G401 (cell line): Measurements from ENCODE around the gene TOP3B. TPM values are rescaled to one million over a fixed set of nuclear protein-coding genes. Genes with fewer than 3 reads are reported as not detected.

Experiments
- DNase-seq: peaks from one replicate; pipeline ENCODE4 v3.0.0-alpha.2; 2015; ENCODE audit warnings: low spot score
- in situ Hi-C: cut with HindIII; loops from 2 replicates; pipeline ENCODE4 v1.10.0; 2016; ENCODE audit warnings: low sequenced_read_pairs, mixed read lengths
- total RNA-seq: library from RNA; depleted of rRNA; stranded (reverse); fragments of >200 nt; shearing (Covaris generic); gene quantifications from 2 replicates; pipeline ENCODE4 v1.2.3, GENCODE V29; 2014

TOP3B gene
- total RNA-seq, 1 experiment from 2014 or later, result 24.8 TPM

GRCh38 chr22:21990445-21991303, 8.1 kb upstream of the TOP3B start:
- in situ Hi-C loops, result no loop called here
- no peak for DNase-seq

GRCh38 chr22:21989049-21989448, 6.5 kb upstream of the TOP3B start:
- in situ Hi-C loops, result no loop called here
- no peak for DNase-seq

- DNase-seq, result no peak
- in situ Hi-C loops, result no loop called here
These were observed 2.6 kb upstream of the TOP3B start for GRCh38 chr22:21985214-21985613.

GRCh38 chr22:21984793-21985192, 2.2 kb upstream of the TOP3B start:
- in situ Hi-C loops, result no loop called here
- DNase-seq, result no peak

- in situ Hi-C loops, result no loop called here
- DNase-seq, result no peak
These were observed 713 bp downstream of the TOP3B start for GRCh38 chr22:21981874-21982273.

GRCh38 chr22:21980547-21980946, 2.0 kb downstream of the TOP3B start:
- no peak for DNase-seq
- in situ Hi-C loops, result no loop called here

- peak; percentile 91 for DNase-seq
- in situ Hi-C loops, result no loop called here
These were observed 3.8 kb downstream of the TOP3B start for GRCh38 chr22:21978564-21979386.

- in situ Hi-C loops, result no loop called here
These were observed 4.8 kb downstream of the TOP3B start for GRCh38 chr22:21977814-21978213.

GRCh38 chr22:21975854-21976345, 6.7 kb downstream of the TOP3B start:
- in situ Hi-C loops, result no loop called here
- DNase-seq, result no peak

More at GRCh38 chr22:21977814-21978213, 4.8 kb downstream of the TOP3B start:
- no peak for DNase-seq

- DNase-seq, result no peak
- in situ Hi-C loops, result no loop called here
These were observed 7.3 kb downstream of the TOP3B start for GRCh38 chr22:21975273-21975672.

- in situ Hi-C loops, result no loop called here
- no peak for DNase-seq
These were observed 8.4 kb downstream of the TOP3B start for GRCh38 chr22:21974058-21974649.

- DNase-seq, result no peak
- in situ Hi-C loops, result no loop called here
These were observed 9.8 kb downstream of the TOP3B start for GRCh38 chr22:21972806-21973205.

- DNase-seq, result no peak
- in situ Hi-C loops, result no loop called here
These were observed 10.3 kb downstream of the TOP3B start for GRCh38 chr22:21972293-21972779.

- DNase-seq, result no peak
- in situ Hi-C loops, result no loop called here
These were observed 10.7 kb downstream of the TOP3B start for GRCh38 chr22:21971858-21972275.

- in situ Hi-C loops, result no loop called here
- DNase-seq, result no peak
These were observed 11.6 kb downstream of the TOP3B start for GRCh38 chr22:21970800-21971617.

- in situ Hi-C loops, result no loop called here
These were observed 12.4 kb downstream of the TOP3B start for GRCh38 chr22:21970037-21970799.

GRCh38 chr22:21968452-21969129, 14.0 kb downstream of the TOP3B start:
- in situ Hi-C loops, result no loop called here
- DNase-seq, result no peak

More at GRCh38 chr22:21970037-21970799, 12.4 kb downstream of the TOP3B start:
- DNase-seq, result no peak
